DMS153 treated with DMSO at 0.1 percent for 48 hours (cell line): ENCODE measurements around the gene ERVMER34-1.

ENCODE experiments used
- DNase-seq: peaks from one replicate; lab custom pipeline; 2025; ENCODE audit not compliant: unreplicated experiment; lab: John Stamatoyannopoulos, UW

ERVMER34-1 gene

DNA sequence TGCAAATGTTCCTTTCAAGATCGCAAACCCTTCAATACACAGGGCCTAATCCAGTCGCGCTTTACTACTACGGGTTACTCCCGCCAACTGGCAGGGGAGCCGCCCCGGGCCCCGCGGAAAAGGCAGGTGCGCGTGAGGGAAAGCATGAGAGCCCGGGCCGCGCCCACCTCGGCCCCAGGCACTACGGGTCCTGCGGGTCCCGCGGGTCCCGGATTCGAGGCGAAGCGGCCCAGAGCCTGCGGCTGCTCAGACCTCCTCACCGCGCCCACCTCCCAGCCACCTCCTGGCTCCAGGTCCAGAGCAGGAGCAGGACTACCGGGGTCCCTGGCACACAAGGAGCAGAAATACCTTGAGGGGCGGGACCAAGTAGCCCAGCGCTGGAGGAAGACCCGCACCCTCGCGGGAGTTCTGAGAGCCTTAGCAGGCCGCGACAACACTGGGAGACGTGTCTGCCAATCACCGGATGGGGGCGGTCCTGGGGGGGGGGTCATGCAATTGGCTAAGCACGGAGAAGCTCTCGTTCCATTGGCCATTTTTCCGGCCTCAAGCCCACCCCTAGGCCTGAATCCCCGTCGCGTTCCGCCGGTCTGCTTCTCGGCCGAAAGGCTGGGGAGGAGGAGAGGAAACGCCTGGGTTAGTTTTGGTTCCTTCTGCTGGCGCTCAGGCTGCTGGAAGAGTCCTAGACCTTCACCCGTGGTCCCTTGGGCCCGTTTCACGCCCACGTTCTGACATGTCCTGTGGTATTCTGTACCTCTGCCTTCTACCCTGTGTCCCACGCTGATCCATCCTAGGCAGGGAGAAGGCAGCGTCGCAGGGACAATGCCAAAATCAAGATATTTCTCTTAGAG, 29.0 kb downstream of the ERVMER34-1 start:
- DNase-seq: peak; percentile 78

DNA sequence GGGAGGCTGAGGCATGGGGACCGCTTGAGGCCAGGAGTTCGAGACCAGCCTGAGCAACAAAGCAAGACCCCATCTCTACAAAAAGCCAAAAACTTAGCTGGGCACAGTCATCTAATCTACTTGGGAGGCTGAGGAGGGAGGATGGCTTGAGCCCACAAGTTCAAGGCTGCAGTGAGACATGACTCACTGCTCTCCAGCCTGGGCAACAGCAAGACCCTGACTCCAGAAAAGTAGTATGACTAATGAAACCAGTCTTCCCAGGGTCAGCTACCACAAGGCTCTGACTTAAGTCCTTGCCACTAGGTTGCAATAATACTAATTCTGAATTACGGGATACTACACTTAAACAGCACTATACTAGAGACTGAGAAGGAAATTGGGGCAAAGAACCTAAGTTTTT, 33.1 kb downstream of the ERVMER34-1 start:
- DNase-seq: no peak

DNA sequence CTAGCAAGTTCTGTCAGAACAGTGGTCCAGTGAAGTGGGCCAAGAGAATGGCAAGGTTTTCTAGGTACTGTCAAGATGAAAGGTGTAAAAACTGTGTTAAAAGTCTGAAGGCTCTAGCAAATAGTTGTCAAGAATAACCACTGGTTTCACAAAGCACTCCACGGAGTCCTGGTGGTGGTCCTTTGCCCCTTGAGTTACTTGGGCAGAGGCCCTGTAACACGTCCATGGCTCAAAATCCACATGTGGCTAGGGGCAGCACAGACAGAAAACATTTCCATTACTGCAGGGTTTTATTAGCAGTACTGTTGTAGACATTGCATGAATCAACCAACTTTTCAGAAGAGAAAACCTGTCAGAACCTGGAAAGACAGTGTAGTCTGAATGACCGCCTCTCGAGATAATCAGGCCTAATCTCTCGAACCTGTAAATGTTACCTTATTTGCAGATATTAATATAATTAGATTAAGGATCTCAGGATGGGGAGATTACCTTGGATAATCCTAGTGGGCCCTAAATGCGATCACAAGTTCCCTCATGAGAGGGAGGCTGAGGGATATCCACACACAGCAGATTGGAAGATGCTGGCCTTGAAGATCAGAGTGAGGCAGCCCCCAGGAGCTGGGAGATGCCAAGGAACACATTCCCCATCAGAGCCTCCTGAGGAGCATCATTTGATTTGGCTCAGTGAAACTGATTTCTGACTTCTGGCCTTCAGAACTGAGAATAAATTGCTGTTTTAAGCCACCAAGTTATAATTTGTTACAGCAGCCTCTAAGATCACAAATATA, 34.7 kb downstream of the ERVMER34-1 start:
- no peak for DNase-seq

DNA sequence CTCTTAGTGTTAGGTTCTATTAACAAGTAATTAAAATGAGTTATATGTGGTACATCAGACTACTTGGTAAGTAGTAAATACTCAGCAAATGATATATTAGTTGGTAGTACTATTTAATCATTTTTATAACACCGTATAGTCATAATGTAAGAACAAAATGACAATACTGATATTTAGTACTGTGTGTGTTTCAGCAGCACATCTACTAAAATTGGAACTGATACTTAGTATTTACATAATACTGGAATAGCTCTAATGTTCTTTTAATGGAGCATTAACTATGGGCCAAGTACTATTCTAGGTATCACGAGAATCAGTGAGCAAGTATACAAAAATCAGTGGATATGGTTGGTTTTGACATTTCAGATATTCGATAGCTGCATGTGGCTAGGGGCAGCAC, 35.3 kb downstream of the ERVMER34-1 start:
- DNase-seq: no peak

DNA sequence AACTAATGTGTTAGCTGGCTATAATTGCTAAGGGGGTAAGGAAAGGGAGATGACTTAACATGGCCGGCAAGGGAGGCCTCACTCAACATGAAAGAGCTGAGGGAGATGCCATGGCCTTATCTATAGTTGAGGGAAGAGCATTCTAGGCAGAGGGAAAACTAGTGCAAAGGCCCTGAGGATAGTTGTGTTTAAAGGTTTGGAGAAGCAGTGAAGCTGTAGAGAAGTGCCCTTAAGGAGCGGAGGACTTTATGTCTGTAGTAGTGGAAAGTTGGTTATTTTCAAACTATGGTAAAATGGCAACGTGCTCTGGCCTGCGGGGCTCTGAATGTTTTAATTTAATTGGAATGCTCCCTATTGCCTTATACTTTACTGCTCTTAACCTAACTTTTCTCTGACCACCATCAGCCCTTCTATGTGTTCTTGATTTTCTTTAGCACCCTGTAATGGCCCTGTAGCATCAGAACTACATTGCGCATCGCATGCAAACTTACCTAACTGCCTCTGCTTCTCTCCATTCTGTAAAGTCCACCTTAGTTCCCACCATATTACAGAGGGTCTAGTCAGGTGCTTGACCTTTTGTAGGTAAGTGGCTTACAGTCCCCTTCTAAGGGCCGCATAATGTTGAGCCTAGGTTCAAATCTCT, 35.8 kb downstream of the ERVMER34-1 start:
- DNase-seq: no peak

DNA sequence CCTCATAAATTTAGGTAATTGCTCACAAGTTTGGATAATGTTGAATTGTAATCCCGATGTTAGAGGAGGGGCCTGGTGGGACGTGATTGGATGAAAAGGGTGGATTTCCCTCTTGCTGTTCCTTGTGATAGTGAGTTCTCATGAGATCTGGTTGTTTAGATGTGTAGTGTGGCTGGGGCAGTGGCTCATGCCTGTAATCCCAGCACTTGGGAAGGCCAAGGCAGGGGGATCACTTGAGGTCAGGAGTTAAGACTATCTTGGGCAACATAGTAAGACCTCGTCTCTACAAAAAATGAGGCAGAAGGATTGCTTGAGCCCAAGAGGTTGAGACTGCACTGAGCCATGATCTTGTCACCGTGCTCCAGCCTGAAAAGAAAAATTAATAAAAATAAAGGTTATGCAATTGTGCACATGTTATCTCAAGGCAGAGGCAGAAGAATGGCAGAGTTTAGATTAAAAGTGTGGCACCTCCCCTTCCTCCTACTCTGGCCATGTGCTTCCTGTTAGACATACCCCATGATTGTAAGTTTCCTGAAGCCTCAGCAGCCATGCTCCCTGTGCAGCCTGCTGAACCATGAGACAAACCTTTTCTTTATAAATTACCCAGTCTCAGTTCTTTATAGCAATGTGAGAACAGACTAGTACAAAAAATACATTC, 36.5 kb downstream of the ERVMER34-1 start:
- no peak for DNase-seq

DNA sequence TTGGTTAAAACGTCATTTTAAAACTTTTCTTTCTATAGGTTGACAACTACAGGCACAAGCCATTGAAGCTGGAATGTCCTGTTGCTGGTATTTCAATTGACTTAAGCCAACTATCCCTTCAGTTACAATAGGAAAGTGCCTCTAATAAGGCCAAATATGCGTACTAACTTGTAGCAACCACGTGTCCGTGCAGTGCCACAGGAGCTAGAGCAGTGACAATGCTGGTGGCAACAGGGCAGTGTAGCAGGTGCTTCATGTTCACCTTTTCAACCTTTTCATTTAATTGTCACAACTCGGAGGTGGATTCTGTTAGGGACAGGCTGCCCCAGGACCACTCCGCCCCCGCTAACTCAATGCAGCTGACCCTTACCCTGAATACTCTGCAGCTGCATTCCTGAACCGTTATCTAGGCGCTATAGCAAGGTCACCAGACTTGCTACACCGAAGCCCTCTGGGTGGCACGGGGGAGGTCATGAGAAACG, 37.7 kb downstream of the ERVMER34-1 start:
- DNase-seq: no peak

DNA sequence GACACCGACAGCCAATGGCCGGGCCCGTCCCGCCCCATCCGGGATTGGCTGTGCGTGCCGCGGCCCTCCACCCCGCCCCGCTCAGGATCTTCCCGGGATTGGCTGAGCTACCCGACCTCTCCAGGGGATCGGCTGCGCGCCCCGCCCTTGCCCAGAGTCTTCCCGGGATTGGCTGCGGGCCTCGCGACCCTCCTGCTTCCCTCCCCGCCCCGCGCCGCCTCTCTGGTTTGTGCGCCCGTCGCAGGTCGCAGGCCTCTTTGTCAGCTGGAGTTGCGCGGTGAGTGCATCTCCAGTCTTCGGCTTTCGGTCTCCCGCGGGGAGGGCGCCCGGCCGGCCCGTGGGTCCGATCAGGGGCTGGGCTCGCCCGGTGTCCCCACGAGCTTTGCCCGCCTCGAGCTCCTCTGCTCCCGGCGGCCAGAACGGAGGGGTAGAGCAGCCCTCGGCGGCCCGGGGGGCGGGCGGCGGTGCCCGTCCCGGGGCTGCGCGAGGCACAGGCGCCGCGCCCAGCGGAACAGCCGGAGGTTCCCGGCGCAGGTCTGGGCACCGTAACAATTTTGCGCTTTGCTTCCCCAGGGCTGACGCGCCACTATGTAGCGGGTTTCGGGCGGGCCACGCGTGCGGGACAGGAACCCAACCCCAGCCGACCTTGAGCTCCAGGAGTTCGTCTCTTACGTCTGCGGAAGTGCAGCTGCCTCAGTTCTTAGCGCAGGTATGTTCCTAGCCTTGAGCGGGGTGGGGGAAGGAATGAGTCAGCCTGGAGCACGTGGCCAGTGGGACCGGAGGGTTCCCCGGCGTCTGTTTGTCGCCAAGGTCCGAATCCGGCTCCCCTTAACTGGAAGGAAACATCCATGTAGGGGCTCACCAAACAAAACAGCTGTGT, 38.7 kb downstream of the ERVMER34-1 start:
- peak; percentile 90 for DNase-seq

DNA sequence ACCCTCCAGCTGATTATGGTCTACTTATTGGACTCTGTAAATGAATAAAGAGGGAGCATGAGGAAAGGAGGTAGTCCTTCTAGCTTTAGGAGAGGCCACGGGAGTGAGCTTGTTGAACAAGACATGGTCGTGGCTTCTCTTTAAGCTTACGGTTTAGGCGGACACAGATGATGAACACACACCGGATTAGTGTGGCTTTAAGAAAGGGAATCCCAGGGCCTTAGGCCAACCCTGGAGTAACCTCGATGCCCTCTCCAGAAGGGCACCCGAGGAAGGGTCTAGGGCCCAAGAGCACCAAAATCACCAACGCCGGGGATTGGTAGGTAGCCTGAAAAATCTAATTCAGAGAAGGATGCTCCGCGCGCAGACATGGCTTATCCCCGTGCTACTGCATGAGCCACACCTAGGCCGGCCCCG, 39.4 kb downstream of the ERVMER34-1 start:
- no peak for DNase-seq

DNA sequence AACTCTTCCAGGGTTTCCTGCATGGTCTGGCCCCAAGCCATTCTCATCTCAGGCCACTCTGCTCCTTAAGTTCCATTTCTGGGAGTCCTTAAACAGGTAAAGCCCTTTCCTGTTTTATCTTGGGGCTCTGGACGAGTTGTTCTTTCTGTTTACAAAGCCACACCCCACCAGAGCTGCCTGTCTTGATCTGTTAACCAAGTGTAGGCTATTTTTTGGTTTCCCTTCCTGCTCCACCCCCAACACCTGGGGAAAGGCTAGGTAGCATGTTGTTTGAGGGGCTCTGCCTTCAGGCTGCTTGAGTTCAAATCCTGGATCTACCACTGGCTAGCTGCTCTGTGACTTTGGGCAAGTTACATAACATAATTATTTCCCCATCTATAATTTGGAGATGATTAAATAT, 40.0 kb downstream of the ERVMER34-1 start:
- DNase-seq: no peak

DNA sequence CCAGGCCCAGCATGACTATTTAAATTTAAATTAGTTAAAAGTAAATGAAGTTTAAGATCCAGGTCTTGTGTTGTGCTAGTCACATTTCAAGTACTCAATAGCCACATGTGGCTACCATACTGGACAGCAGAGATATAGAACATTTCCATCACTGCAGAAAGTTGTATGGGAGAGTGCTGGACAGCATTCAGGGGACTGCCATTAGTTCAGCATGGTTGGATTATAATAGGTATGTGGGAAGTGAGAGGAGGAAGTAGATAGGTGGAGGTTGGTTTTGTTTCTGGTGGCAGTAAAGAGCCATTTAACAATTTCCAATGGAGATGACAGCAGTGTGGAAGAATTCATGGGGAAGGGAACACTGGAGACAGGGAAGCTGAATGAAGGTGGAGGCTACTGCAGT, 42.1 kb downstream of the ERVMER34-1 start:
- DNase-seq: no peak

DNA sequence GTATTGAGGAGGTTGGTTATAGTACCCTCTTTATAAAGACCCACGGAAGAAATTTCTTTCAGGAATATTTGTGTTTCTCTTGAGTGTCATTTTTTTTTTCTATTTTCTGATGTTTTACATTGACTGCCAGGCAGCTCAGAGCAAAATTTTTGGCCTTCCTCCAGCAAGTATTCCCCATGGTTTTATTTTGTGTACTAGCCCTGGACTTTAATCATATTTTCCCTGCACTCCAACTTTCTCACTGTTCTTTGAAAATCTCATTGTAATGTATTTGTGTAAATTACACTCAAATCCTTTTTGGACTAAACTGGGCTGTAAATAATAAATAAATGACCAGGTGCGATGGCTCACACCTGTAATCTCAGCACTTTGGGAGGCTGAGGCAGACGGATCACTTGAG, 46.6 kb downstream of the ERVMER34-1 start:
- no peak for DNase-seq

DNA sequence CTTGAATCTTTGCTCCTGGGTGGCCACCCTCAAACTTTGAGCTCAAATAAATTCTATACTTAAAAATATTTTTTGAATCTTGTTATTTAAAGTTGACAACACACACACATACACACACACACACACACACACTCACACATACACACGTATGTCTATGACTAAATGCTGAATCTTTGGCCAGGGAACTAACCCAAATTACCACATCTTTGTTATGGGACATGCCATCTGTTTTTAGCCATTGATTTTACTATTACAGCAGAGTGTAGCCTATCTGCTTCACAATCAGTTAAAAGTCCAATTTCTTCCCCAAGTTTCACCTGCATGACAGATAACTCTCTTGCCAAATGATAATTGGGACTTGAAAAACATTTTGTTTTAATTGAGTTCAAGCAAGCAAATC, 47.1 kb downstream of the ERVMER34-1 start:
- no peak for DNase-seq

DNA sequence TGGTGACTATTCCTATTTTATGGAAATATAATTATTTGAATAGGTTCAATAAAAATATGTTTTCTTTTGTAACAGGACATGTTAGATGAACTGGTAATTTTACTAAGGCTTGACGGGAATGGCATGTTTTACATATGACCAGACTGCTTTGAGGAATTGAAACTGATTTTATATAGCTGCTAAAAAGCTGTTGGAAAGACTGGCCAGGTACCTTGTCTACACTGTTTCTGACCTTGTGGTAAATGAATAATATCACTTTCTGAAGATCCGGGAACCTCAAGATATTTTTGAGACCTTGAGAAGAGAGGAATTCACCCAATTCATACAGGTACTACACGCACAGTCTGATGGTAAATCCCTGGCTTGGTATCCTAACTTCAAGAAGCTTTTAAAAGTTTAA, 50.0 kb downstream of the ERVMER34-1 start:
- no peak for DNase-seq

DNA sequence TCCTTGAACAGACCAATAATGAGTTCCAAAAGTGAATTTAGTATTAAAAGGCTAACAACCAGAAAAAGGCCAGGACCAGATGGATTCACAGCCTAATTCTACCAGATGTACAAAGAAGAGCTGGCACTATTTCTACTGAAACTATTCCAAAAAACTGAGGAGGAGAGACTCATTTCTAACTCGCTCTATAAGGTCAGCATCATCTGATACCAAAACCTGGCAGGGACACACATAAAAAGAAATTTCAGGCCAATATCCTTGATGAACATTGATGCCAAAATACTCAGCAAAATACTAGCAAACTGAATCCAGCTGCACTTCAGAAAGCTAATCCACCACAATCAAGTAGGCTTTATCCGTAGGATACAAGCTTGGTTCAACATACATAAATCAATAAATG, 56.3 kb downstream of the ERVMER34-1 start:
- DNase-seq: no peak

DNA sequence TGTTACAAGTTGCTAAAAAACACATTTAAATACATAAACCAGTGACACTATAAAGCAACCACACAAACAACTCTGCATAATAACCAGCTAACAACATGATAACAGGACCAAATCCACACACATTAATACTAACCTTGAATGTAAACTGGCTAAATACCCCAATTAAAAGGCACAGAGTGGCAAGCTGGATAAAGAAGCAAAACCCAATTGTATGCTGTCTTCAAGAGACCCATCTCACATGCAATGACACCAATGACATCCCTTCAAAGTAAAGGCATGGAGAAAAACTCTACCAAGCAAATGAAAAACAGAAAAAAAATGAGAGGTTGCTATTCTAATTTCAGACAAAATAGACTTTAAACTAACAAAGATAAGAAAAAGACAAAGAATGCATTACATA, 57.7 kb downstream of the ERVMER34-1 start:
- DNase-seq: no peak
